HepG2 (cell line): ENCODE measurements around the gene ENAH. TPM values are rescaled to one million over a fixed set of nuclear protein-coding genes. Genes with fewer than 3 reads are reported as not detected.

Experiments used
- ATF5 ChIP-seq: sonication (generic); formaldehyde crosslinking; IDR thresholded peaks from 2 replicates; pipeline ENCODE4 v1.4.0; 2020; ENCODE audit warnings: mild to moderate bottlenecking, low read depth, missing genetic modification reagents
- FOXC1 ChIP-seq: sonication (generic); formaldehyde crosslinking; IDR thresholded peaks from 2 replicates; pipeline ENCODE4 v1.8.0; 2022; ENCODE audit warnings: mild to moderate bottlenecking, missing genetic modification reagents, borderline replicate concordance
- GLMP ChIP-seq: sonication (generic); formaldehyde crosslinking; IDR thresholded peaks from 2 replicates; pipeline ENCODE4 v1.9.0; 2021; ENCODE audit warnings: missing genetic modification reagents, mild to moderate bottlenecking, borderline replicate concordance
- HNRNPL ChIP-seq: fragments of 200-400 bp; formaldehyde crosslinking; IDR thresholded peaks from 2 replicates; pipeline ENCODE4 v1.6.1; 2017; ENCODE audit warnings: mild to moderate bottlenecking, low read depth, low read length
- JDP2 ChIP-seq: sonication (generic); formaldehyde crosslinking; IDR thresholded peaks from 2 replicates; pipeline ENCODE4 v1.8.1; 2022; ENCODE audit warnings: missing genetic modification reagents, borderline replicate concordance
- KIAA2018 ChIP-seq: sonication (generic); formaldehyde crosslinking; IDR thresholded peaks from 2 replicates; pipeline ENCODE4 v1.5.0; 2020; ENCODE audit warnings: mild to moderate bottlenecking, missing genetic modification reagents, borderline replicate concordance
- PCBP1 ChIP-seq: fragments of 200-400 bp; formaldehyde crosslinking; IDR thresholded peaks from 2 replicates; pipeline ENCODE4 v1.6.1; 2017; ENCODE audit warnings: mild to moderate bottlenecking, low read depth, low read length, borderline replicate concordance
- RBM39 ChIP-seq: fragments of 200-400 bp; formaldehyde crosslinking; IDR thresholded peaks from one replicate; pipeline ENCODE4 v1.6.1; 2018; ENCODE audit warnings: antibody characterized with exemption, mild to moderate bottlenecking, low read depth, low read length; ENCODE audit not compliant: poor library complexity, severe bottlenecking
- SALL1 ChIP-seq: sonication (generic); formaldehyde crosslinking; IDR thresholded peaks from 2 replicates; pipeline ENCODE4 v1.8.0; 2022; ENCODE audit warnings: mild to moderate bottlenecking, missing genetic modification reagents
- SIN3A ChIP-seq: IDR thresholded peaks from 2 replicates; pipeline ENCODE4 v1.6.1; 2011; ENCODE audit warnings: low read depth, mild to moderate bottlenecking, control low read depth, low read length, borderline replicate concordance
- SRSF1 ChIP-seq: fragments of 200-400 bp; formaldehyde crosslinking; optimal IDR thresholded peaks from 2 replicates; pipeline ENCODE3; 2017; ENCODE audit warnings: mild to moderate bottlenecking, low read depth, low read length, moderate library complexity
- ZBTB42 ChIP-seq: sonication (generic); formaldehyde crosslinking; IDR thresholded peaks from 2 replicates; pipeline ENCODE4 v1.5.0; 2020; ENCODE audit warnings: mild to moderate bottlenecking, missing genetic modification reagents
- ZFY ChIP-seq: sonication (generic); formaldehyde crosslinking; IDR thresholded peaks from 2 replicates; pipeline ENCODE4 v1.4.0; 2020; ENCODE audit warnings: missing genetic modification reagents
- ZMAT5 ChIP-seq: sonication (generic); formaldehyde crosslinking; IDR thresholded peaks from 2 replicates; pipeline ENCODE4 v1.5.0; 2020; ENCODE audit warnings: mild to moderate bottlenecking, low read depth, missing genetic modification reagents, borderline replicate concordance
- ZMYM4 ChIP-seq: sonication (generic); formaldehyde crosslinking; IDR thresholded peaks from 2 replicates; pipeline ENCODE4 v1.8.1; 2023; ENCODE audit warnings: mild to moderate bottlenecking, missing genetic modification reagents
- ZNF235 ChIP-seq: sonication (generic); formaldehyde crosslinking; IDR thresholded peaks from 2 replicates; pipeline ENCODE4 v1.8.1; 2023; ENCODE audit warnings: mild to moderate bottlenecking, missing genetic modification reagents, borderline replicate concordance
- ZNF564 ChIP-seq: sonication (generic); formaldehyde crosslinking; IDR thresholded peaks from 2 replicates; pipeline ENCODE4 v1.8.1; 2023; ENCODE audit warnings: mild to moderate bottlenecking, missing genetic modification reagents
- ZNF670 ChIP-seq: sonication (generic); formaldehyde crosslinking; IDR thresholded peaks from 2 replicates; pipeline ENCODE4 v1.8.0; 2022; ENCODE audit warnings: mild to moderate bottlenecking, missing genetic modification reagents, borderline replicate concordance
- ZNF720 ChIP-seq: sonication (generic); formaldehyde crosslinking; IDR thresholded peaks from 2 replicates; pipeline ENCODE4 v1.4.0; 2020; ENCODE audit warnings: missing genetic modification reagents
- polyA plus RNA-seq, 8 experiments: library from polyadenylated mRNA; depleted of rRNA in 3 of 8; stranded (reverse) in 7 of 8; unstranded in 1 of 8; fragments of >200 nt; fragmentation: Illumina TruSeq in 4 of 8; extraction: Trizol in 4 of 8; gene quantifications; 2 replicates each; pipeline versions ENCODE4 v1.2.1 to v1.2.3, GENCODE V29; 2011 to 2016; ENCODE audit warnings: low read depth in 4 of 8, missing spikeins in 1 of 8, mixed read lengths in 1 of 8; ENCODE audit not compliant: insufficient read depth in 1 of 8
- total RNA-seq, 5 experiments: library from RNA; depleted of rRNA; stranded (reverse); fragments of >200 nt; fragmentation: Illumina TruSeq; extraction: Trizol; gene quantifications; 2 replicates each; pipeline ENCODE4 v1.2.3, GENCODE V29; 2016; ENCODE audit warnings: low read depth in 1 of 5

Gene ENAH
- total and polyA plus RNA-seq, 2 of the 13 experiments (the other 11 are each of a cell fraction or from before 2014, with no cell fraction given), result 22.1 to 58.3 TPM

- TF ChIP-seq HNRNPL, result no peak
- no peak for TF ChIP-seq ZNF720
- TF ChIP-seq ATF5 (CRISPR knock-in tag), result no peak
- TF ChIP-seq ZFY (CRISPR knock-in tag), result peak; percentile 39
- TF ChIP-seq ZBTB42, result no peak
- no peak for TF ChIP-seq JDP2 (CRISPR knock-in tag)
- TF ChIP-seq ZNF235, result no peak
- peak; percentile 33 for TF ChIP-seq RBM39
- TF ChIP-seq GLMP (CRISPR knock-in tag), result no peak
- TF ChIP-seq KIAA2018, result no peak
- TF ChIP-seq PCBP1, result 0 out of 2 replicates have a peak, but pooled peaks have one; percentile 36
- no peak for TF ChIP-seq ZNF670 (CRISPR knock-in tag)
- 0 out of 2 replicates have a peak, but pooled peaks have one; percentile 8 for TF ChIP-seq ZMYM4 (CRISPR knock-in tag)
- no peak for TF ChIP-seq FOXC1
- peak; percentile 26; the same call in 1 of the 2 replicates for TF ChIP-seq SIN3A
- peak; percentile 29; the same call in 1 of the 2 replicates for TF ChIP-seq SALL1 (CRISPR knock-in tag)
- peak; percentile 14 for TF ChIP-seq SRSF1
- 0 out of 2 replicates have a peak, but pooled peaks have one; percentile 21 for TF ChIP-seq ZNF564 (CRISPR knock-in tag)
- TF ChIP-seq ZMAT5 (CRISPR knock-in tag), result no peak
Measured at GRCh38 chr1:225652729-225653462, at the start of gene ENAH (continued).
